K562 (cell line): ENCODE results near the gene BTBD3. TPM values are rescaled to one million over a fixed set of nuclear protein-coding genes. Genes with fewer than 3 reads are reported as not detected.

Experiments
- ARHGAP35 ChIP-seq: fragments of 450-650 bp; IDR thresholded peaks from 2 replicates; pipeline ENCODE4 v1.6.1; 2018; ENCODE audit not compliant: partially characterized antibody
- BRD4 ChIP-seq: fragments of 200-600 bp; sonication (generic); IDR thresholded peaks from 2 replicates; pipeline ENCODE4 v1.6.1; 2017; ENCODE audit warnings: inconsistent platforms
- CTBP1 ChIP-seq: fragments of 450-650 bp; IDR thresholded peaks from 2 replicates; pipeline ENCODE4 v1.6.1; 2016; ENCODE audit warnings: borderline replicate concordance
- E2F6 ChIP-seq, 2 experiments: IDR thresholded peaks; 2 replicates each; pipeline ENCODE4 v1.6.1; 2011; ENCODE audit warnings: borderline replicate concordance in 1 of 2, control low read depth in 1 of 2, low read depth in 1 of 2, low read length in 1 of 2, mild to moderate bottlenecking in 1 of 2, mixed read lengths in 1 of 2, moderate library complexity in 1 of 2; ENCODE audit not compliant: insufficient read depth in 1 of 2, insufficient read length in 1 of 2, poor library complexity in 1 of 2, severe bottlenecking in 1 of 2; ENCODE audit errors: extremely low read depth in 1 of 2
- EGR1 ChIP-seq: fragments of 450-650 bp; conservative IDR thresholded peaks from 2 replicates; pipeline ENCODE4 v1.6.1; 2017; ENCODE audit warnings: mild to moderate bottlenecking
- FOSL1 ChIP-seq: fragments of 200-800 bp; sonication (Bioruptor generic); conservative IDR thresholded peaks from 2 replicates; pipeline ENCODE4 v1.6.1; 2016; ENCODE audit warnings: missing genetic modification characterization, missing compliant biosample characterization
- FOXP1 ChIP-seq: sonication (generic); formaldehyde crosslinking; IDR thresholded peaks from 2 replicates; pipeline ENCODE4 v1.8.0; 2022; ENCODE audit warnings: mild to moderate bottlenecking, missing genetic modification reagents
- GTF2E2 ChIP-seq: fragments of 200-800 bp; sonication (Bioruptor generic); IDR thresholded peaks from 2 replicates; pipeline ENCODE4 v1.6.1; 2016; ENCODE audit warnings: missing genetic modification characterization, missing compliant biosample characterization
- MAFF ChIP-seq: IDR thresholded peaks from 2 replicates; pipeline ENCODE4 v1.6.1; 2012; ENCODE audit warnings: low read length, improper control_type of control experiment
- MAZ ChIP-seq, 2 experiments: fragments of 450-650 bp in 1 of 2; sonication (generic) in 1 of 2; formaldehyde crosslinking; IDR thresholded peaks in 1 of 2; conservative IDR thresholded peaks in 1 of 2; 2 replicates each; pipeline versions ENCODE4 v1.4.0 to v1.5.0; 2020; ENCODE audit warnings: mild to moderate bottlenecking in 1 of 2, missing genetic modification reagents in 1 of 2
- POLR2AphosphoS2 ChIP-seq: IDR thresholded peaks from 2 replicates; pipeline ENCODE4 v1.6.1; 2012; ENCODE audit warnings: low read length, improper control_type of control experiment
- POLR2G ChIP-seq: fragments of 200-400 bp; formaldehyde crosslinking; IDR thresholded peaks from 2 replicates; pipeline ENCODE4 v1.6.1; 2017; ENCODE audit warnings: low read depth, mild to moderate bottlenecking, antibody characterized with exemption, low read length, moderate library complexity
- RBM22 ChIP-seq: fragments of 200-400 bp; formaldehyde crosslinking; IDR thresholded peaks from 2 replicates; pipeline ENCODE4 v1.6.1; 2018; ENCODE audit warnings: low read length, low read depth; ENCODE audit not compliant: poor library complexity, severe bottlenecking
- SIN3A ChIP-seq, 2 experiments: fragments of 150-350 bp in 1 of 2; IDR thresholded peaks; 2 replicates each; pipeline ENCODE4 v1.6.1; 2011 to 2016; ENCODE audit warnings: borderline replicate concordance in 2 of 2, low read depth in 2 of 2, low read length in 2 of 2, mild to moderate bottlenecking in 2 of 2, moderate library complexity in 2 of 2; ENCODE audit not compliant: control insufficient read depth in 1 of 2
- TAF15 ChIP-seq: fragments of 200-400 bp; formaldehyde crosslinking; IDR thresholded peaks from 2 replicates; pipeline ENCODE4 v1.6.1; 2017; ENCODE audit warnings: mild to moderate bottlenecking, low read depth, low read length, moderate library complexity
- ZMIZ1 ChIP-seq, 2 experiments: fragments of 150-350 bp in 1 of 2; IDR thresholded peaks; 2 replicates each; pipeline ENCODE4 v1.6.1; 2012 to 2016; ENCODE audit warnings: low read depth in 2 of 2, low read length in 2 of 2, mild to moderate bottlenecking in 1 of 2, moderate library complexity in 1 of 2
- ZNF133 ChIP-seq: fragments of 250-450 bp; sonication (Bioruptor Pico); IDR thresholded peaks from 2 replicates; pipeline ENCODE4 v1.4.0; 2020; ENCODE audit warnings: mild to moderate bottlenecking
- ZNF41 ChIP-seq: fragments of 250-450 bp; sonication (Bioruptor Pico); conservative IDR thresholded peaks from 2 replicates; pipeline ENCODE4 v1.4.0; 2020; ENCODE audit warnings: mild to moderate bottlenecking
- ZNF589 ChIP-seq: fragments of 200-800 bp; sonication (Bioruptor generic); IDR thresholded peaks from 2 replicates; pipeline ENCODE4 v1.6.1; 2016; ENCODE audit warnings: low read depth, missing genetic modification characterization, missing compliant biosample characterization
- ZNF764 ChIP-seq: fragments of 250-450 bp; sonication (Bioruptor Pico); IDR thresholded peaks from 2 replicates; pipeline ENCODE4 v1.4.0; 2020; ENCODE audit warnings: low read depth, mild to moderate bottlenecking, moderate library complexity
- ZNF766 ChIP-seq: fragments of 200-800 bp; sonication (Bioruptor generic); conservative IDR thresholded peaks from 2 replicates; pipeline ENCODE4 v1.6.1; 2016; ENCODE audit warnings: missing genetic modification characterization, missing compliant biosample characterization
- polyA plus RNA-seq, 8 experiments: library from polyadenylated mRNA; depleted of rRNA in 4 of 8; stranded (reverse) in 5 of 8; unstranded in 3 of 8; fragments of >200 nt; fragmentation: Nextera tagmentation in 2 of 8; fragmentation: Illumina TruSeq in 1 of 8; extraction: Ambion mirVana in 2 of 8; extraction: Trizol in 1 of 8; gene quantifications; 2 replicates each; pipeline versions ENCODE4 v1.2.1 to v1.2.3, GENCODE V29; 2011 to 2014; ENCODE audit warnings: inconsistent platforms in 1 of 8, missing spikeins in 1 of 8
- total RNA-seq, 7 experiments: library from RNA; depleted of rRNA in 6 of 7; stranded (reverse); fragments of >200 nt in 6 of 7; fragmentation: Illumina TruSeq in 2 of 7; extraction: Trizol in 2 of 7; gene quantifications; 2 replicates each; pipeline versions ENCODE4 v1.2.1 to v1.2.3, GENCODE V29; 2011 to 2021; ENCODE audit warnings: low replicate concordance in 1 of 7
- TF ChIP-seq, protein P1 (sequence below): fragments of 250-450 bp; sonication (Bioruptor Pico); IDR thresholded peaks from 2 replicates; pipeline ENCODE4 v1.5.0; 2021

BTBD3 gene
- total and polyA plus RNA-seq, 9 of the 15 experiments (the other 6 are each of a cell fraction or from before 2014, with no cell fraction given): 1.8 to 11.4 (median 6.4) TPM

GRCh38 chr20:11891077-11891775 lies 26.5 kb upstream of the BTBD3 start (continued):
- no peak for TF ChIP-seq ZMIZ1 (IDR thresholded peaks at IDR 0.05; ENCODE audit: low read depth in 2 of 2, low read length in 2 of 2)
- TF ChIP-seq ZNF41 (CRISPR knock-in tag): no peak
- 0 out of 4 replicates have a peak, but pooled peaks of 1 of the 2 experiments have one; percentile 24 for TF ChIP-seq MAZ (CRISPR knock-in tag; conservative IDR thresholded peaks at IDR 0.05 in 1 of 2, IDR thresholded peaks at IDR 0.05 in 1 of 2)
- no peak for TF ChIP-seq ZNF764
- TF ChIP-seq SIN3A (IDR thresholded peaks at IDR 0.05; ENCODE audit: borderline replicate concordance in 2 of 2, control insufficient read depth in 1 of 2, low read depth in 2 of 2, low read length in 2 of 2): 0 out of 4 replicates have a peak, but pooled peaks of 1 of the 2 experiments have one; percentile 20
- TF ChIP-seq ZNF133 (CRISPR knock-in tag): no peak
- TF ChIP-seq, protein P1, sequence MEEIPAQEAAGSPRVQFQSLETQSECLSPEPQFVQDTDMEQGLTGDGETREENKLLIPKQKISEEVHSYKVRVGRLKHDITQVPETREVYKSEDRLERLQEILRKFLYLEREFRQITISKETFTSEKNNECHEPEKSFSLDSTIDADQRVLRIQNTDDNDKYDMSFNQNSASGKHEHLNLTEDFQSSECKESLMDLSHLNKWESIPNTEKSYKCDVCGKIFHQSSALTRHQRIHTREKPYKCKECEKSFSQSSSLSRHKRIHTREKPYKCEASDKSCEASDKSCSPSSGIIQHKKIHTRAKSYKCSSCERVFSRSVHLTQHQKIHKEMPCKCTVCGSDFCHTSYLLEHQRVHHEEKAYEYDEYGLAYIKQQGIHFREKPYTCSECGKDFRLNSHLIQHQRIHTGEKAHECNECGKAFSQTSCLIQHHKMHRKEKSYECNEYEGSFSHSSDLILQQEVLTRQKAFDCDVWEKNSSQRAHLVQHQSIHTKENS (CRISPR knock-in tag): no peak
- no peak for TF ChIP-seq FOXP1
- TF ChIP-seq TAF15: no peak
- TF ChIP-seq BRD4: no peak
- peak; percentile 58; the same call in 1 of the 2 replicates for TF ChIP-seq EGR1
- TF ChIP-seq POLR2G: peak; percentile 38; the same call in 1 of the 2 replicates
- TF ChIP-seq ZNF589 (CRISPR knock-in tag): 0 out of 2 replicates have a peak, but pooled peaks have one; percentile 38
- no peak for TF ChIP-seq RBM22
- peak; percentile 24; the same call in 1 of the 2 replicates for TF ChIP-seq CTBP1
- TF ChIP-seq ZNF766 (CRISPR knock-in tag): 0 out of 2 replicates have a peak, but pooled peaks have one; percentile 32
- no peak for TF ChIP-seq ARHGAP35
- no peak for TF ChIP-seq FOSL1 (tag)
- no peak for TF ChIP-seq MAFF
- no peak for TF ChIP-seq POLR2AphosphoS2
- no peak for TF ChIP-seq GTF2E2 (tag)
- peak in 1 of 2 experiments; percentile 38 for TF ChIP-seq E2F6 (IDR thresholded peaks at IDR 0.05; ENCODE audit: borderline replicate concordance in 1 of 2, extremely low read depth in 1 of 2, insufficient read depth in 1 of 2, insufficient read length in 1 of 2, low read depth in 1 of 2, low read length in 1 of 2, poor library complexity in 1 of 2, severe bottlenecking in 1 of 2)
